GM12878 (cell line): ENCODE measurements around the gene ADGRB2. TPM values are rescaled to one million over a fixed set of nuclear protein-coding genes. Genes with fewer than 3 reads are reported as not detected.
A peak's percentile ranks its signal among the peaks of the same experiment; 100 is the strongest.

ENCODE experiments used
- ATAC-seq: fragments of 200-7000 bp; cut with Tn5 transposase; 3 replicates; pipeline ENCODE4 v1.9.1; 2020; ENCODE audit warnings: mild to moderate bottlenecking, moderate library complexity
- BruUV-seq: library from RNA; stranded (reverse); fragments of 400-500 nt; replicated peaks from 2 replicates; lab custom pipeline; 2021; lab: Mats Ljungman, UMichigan
- CTCF ChIA-PET: fragments of 300-600 bp; sonication (Branson Sonifier 250); formaldehyde crosslinking; extraction: SDS; loops from one replicate; lab custom pipeline; 2021; ENCODE audit warnings: inconsistent platforms; lab: Yijun Ruan, JAX
- POLR2A ChIA-PET: fragments of 350-600 bp; formaldehyde crosslinking; extraction: SDS; loops from one replicate; lab custom pipeline; 2021; ENCODE audit warnings: inconsistent platforms; lab: Charles Lee
- RAD21 ChIA-PET: fragments of 300-600 bp; sonication (Branson Sonifier 250); formaldehyde crosslinking; loops from one replicate; lab custom pipeline; 2023; ENCODE audit warnings: antibody characterized with exemption; ENCODE audit not compliant: unreplicated experiment; lab: Charles Lee
- SMC1A ChIA-PET: fragments of 300-600 bp; sonication (Branson Sonifier 250); formaldehyde crosslinking; loops from one replicate; lab custom pipeline; 2023; ENCODE audit not compliant: unreplicated experiment, uncharacterized antibody; lab: Charles Lee
- DNase-seq: peaks from one replicate; pipeline ENCODE4 v3.0.0-alpha.2; 2011; ENCODE audit warnings: low read depth, low spot score
- FAIRE-seq: peaks from 3 replicates; lab custom pipeline; 2011; peaks lifted over from hg19 to GRCh38; lab: Jason Lieb, UNC
- H2AFZ ChIP-seq: 2 replicates; pipeline ENCODE4 v1.6.0; 2011; ENCODE audit warnings: low read depth, low read length, control low read depth; ENCODE audit not compliant: control insufficient read depth
- H3K27ac ChIP-seq: 2 replicates; pipeline ENCODE4 v1.5.1; 2011; ENCODE audit warnings: control low read depth; ENCODE audit not compliant: control insufficient read depth, insufficient read depth
- H3K27me3 ChIP-seq, 2 experiments: replicated peaks in 1 of 2; 2 replicates each; pipeline versions ENCODE4 v1.6.0 to v1.6.1; 2011; ENCODE audit warnings: low read length in 1 of 2; ENCODE audit not compliant: control insufficient read depth in 2 of 2, insufficient read depth in 2 of 2
- H3K36me3 ChIP-seq, 2 experiments: 2 replicates each; pipeline ENCODE4 v1.5.1; 2011; ENCODE audit warnings: low read length in 1 of 2; ENCODE audit not compliant: control insufficient read depth in 2 of 2, insufficient read depth in 2 of 2
- H3K4me1 ChIP-seq: 2 replicates; pipeline ENCODE4 v1.6.1; 2011; ENCODE audit warnings: mild to moderate bottlenecking, low read length, moderate library complexity, mixed read lengths; ENCODE audit not compliant: control insufficient read depth, insufficient read depth
- H3K4me2 ChIP-seq: 2 replicates; pipeline ENCODE4 v1.6.0; 2011; ENCODE audit warnings: control low read depth; ENCODE audit not compliant: control insufficient read depth, insufficient read depth
- H3K4me3 ChIP-seq: fragments of 200-600 bp; sonication (generic); 2 replicates; pipeline ENCODE4 v1.5.1; 2016
- H3K79me2 ChIP-seq: 2 replicates; pipeline ENCODE4 v1.6.0; 2011; ENCODE audit warnings: low read length; ENCODE audit not compliant: control insufficient read depth, insufficient read depth
- H3K9ac ChIP-seq: 2 replicates; pipeline ENCODE4 v1.8.0; 2011; ENCODE audit warnings: low read length, control low read depth, mixed read lengths; ENCODE audit not compliant: control insufficient read depth, insufficient read depth
- H3K9me3 ChIP-seq: replicated peaks from 3 replicates; pipeline ENCODE4 v1.5.1; 2011; ENCODE audit warnings: mild to moderate bottlenecking, low read length; ENCODE audit not compliant: control insufficient read depth, insufficient read depth
- H4K20me1 ChIP-seq: 2 replicates; pipeline ENCODE4 v1.6.0; 2011; ENCODE audit not compliant: control insufficient read depth, insufficient read depth
- CBX3 ChIP-seq: fragments of 200-600 bp; sonication (generic); IDR thresholded peaks from 2 replicates; pipeline ENCODE4 v1.6.1; 2016; ENCODE audit warnings: low read depth, borderline replicate concordance
- CTCF ChIP-seq, 3 experiments: IDR thresholded peaks in 2 of 3; conservative IDR thresholded peaks in 1 of 3; 2 replicates each; pipeline ENCODE4 v1.5.1; 2011; ENCODE audit warnings: low read depth in 3 of 3, low read length in 3 of 3, mild to moderate bottlenecking in 3 of 3, control low read depth in 2 of 3, moderate library complexity in 2 of 3, inconsistent platforms in 1 of 3, mixed read lengths in 1 of 3; ENCODE audit not compliant: control insufficient read depth in 2 of 3, insufficient read depth in 1 of 3; ENCODE audit errors: extremely low read depth in 1 of 3
- EZH2 ChIP-seq: IDR thresholded peaks from 2 replicates; pipeline ENCODE4 v1.6.1; 2012; ENCODE audit warnings: low read depth, mild to moderate bottlenecking, control low read depth, inconsistent platforms, low read length, borderline replicate concordance; ENCODE audit not compliant: control insufficient read depth
- HDAC2 ChIP-seq: fragments of 200-600 bp; sonication (generic); IDR thresholded peaks from 2 replicates; pipeline ENCODE4 v1.6.1; 2017
- RAD21 ChIP-seq: IDR thresholded peaks from 2 replicates; pipeline ENCODE4 v1.6.1; 2011; ENCODE audit warnings: mild to moderate bottlenecking, low read depth, low read length, moderate library complexity; ENCODE audit not compliant: insufficient read depth
- ZNF24 ChIP-seq: fragments of 450-650 bp; IDR thresholded peaks from 2 replicates; pipeline ENCODE4 v1.6.1; 2017; ENCODE audit warnings: antibody characterized with exemption, mild to moderate bottlenecking
- WGBS: methylation state at CpG from one replicate; pipeline ENCODE4 v1.1.6; 2016; ENCODE audit warnings: low lambda C conversion rate; ENCODE audit not compliant: insufficient replicate concordance, insufficient coverage; ENCODE audit errors: missing lambda C conversion rate; 5-methylcytosine and 5-hydroxymethylcytosine counted together
- in situ Hi-C: fragments of 300-500 bp; cut with MboI; formaldehyde crosslinking; loops from 9 replicates; pipeline ENCODE4 v1.14.3; 2018; ENCODE audit warnings: mixed read lengths
- intact Hi-C: fragments of 100-400 bp; cut with micrococcal nuclease; formaldehyde crosslinking; loops from one replicate; pipeline ENCODE4 v1.14.2; 2022; ENCODE audit not compliant: unreplicated experiment
- polyA plus RNA-seq, 11 experiments: library from polyadenylated mRNA; depleted of rRNA in 4 of 11; unstranded in 6 of 11; stranded (reverse) in 5 of 11; fragments of >200 nt; fragmentation: Nextera tagmentation in 4 of 11; fragmentation: Illumina TruSeq in 1 of 11; extraction: Ambion mirVana in 4 of 11; extraction: Trizol in 1 of 11; gene quantifications; 1 replicate in 1 of 11; 2 replicates in 10 of 11; pipeline versions ENCODE4 v1.2.1 to v1.2.3, GENCODE V29; 2011 to 2016; ENCODE audit warnings: inconsistent platforms in 2 of 11, missing spikeins in 2 of 11, low read depth in 1 of 11
- total RNA-seq, 4 experiments: library from RNA; depleted of rRNA in 3 of 4; stranded (reverse); fragments of >200 nt in 3 of 4; fragmentation: Illumina TruSeq in 1 of 4; extraction: Trizol in 1 of 4; gene quantifications; 2 replicates each; pipeline versions ENCODE4 v1.2.1 to v1.2.3, GENCODE V29; 2013 to 2021
- TF ChIP-seq, protein P1 (sequence below): fragments of 450-650 bp; formaldehyde crosslinking; IDR thresholded peaks from 2 replicates; pipeline ENCODE4 v1.5.0; 2022; ENCODE audit warnings: mild to moderate bottlenecking, missing genetic modification characterization

ADGRB2 gene
- total and polyA plus RNA-seq, 10 of the 15 experiments (the other 5 are each of a cell fraction or from before 2014, with no cell fraction given): 0.11 to 0.33 (median 0.18) TPM; not detected in 4

GRCh38 chr1:31765041-31765467 lies 914 bp upstream of the ADGRB2 start:
- ATAC-seq: no peak
- no peak for FAIRE-seq
- DNase-seq: no peak
- Histone ChIP-seq H3K4me3 (no peak overlapping the region), H3K4me1 (peaks cover 8% of the 10 kb centered on the region), H3K27me3 (peaks cover 16 to 23% of the 10 kb centered on the region in 2 experiments), H3K36me3 (no peaks in the 10 kb centered on the region), H3K9ac (no peak overlapping the region), H2AFZ (no peak overlapping the region), H3K9me3 (no peaks in the 10 kb centered on the region), H3K4me2 (no peak overlapping the region), H3K79me2 (no peaks in the 10 kb centered on the region), H4K20me1 (no peaks in the 10 kb centered on the region), H3K27ac (no peak overlapping the region)
- POLR2A ChIA-PET: no interaction called here
- SMC1A ChIA-PET: interaction anchor here (0.7 to 1.2 kb wide), 2 partner anchors 102 to 199 kb away, joined by 3 read pairs; no protein-coding TSS in a partner anchor
- no TSS peak for BruUV-seq
- 35% methylated on average over 5 of the region's 5 CpGs for WGBS
- RAD21 ChIA-PET: interaction anchor here (2.1 kb wide), 1 partner anchor 24 kb away, joined by 10 read pairs; no protein-coding TSS in a partner anchor
- intact Hi-C loops: no loop called here
- in situ Hi-C loops: no loop called here
- CTCF ChIA-PET: interaction anchor here (0.7 to 3.2 kb wide), 3 partner anchors 19 to 296 kb away, joined by 3 to 11 read pairs (median 4); no protein-coding TSS in a partner anchor
- TF ChIP-seq RAD21: peak; percentile 38; the same call in 1 of the 2 replicates
- no peak for TF ChIP-seq CBX3
- TF ChIP-seq HDAC2: no peak
- TF ChIP-seq, protein P1, sequence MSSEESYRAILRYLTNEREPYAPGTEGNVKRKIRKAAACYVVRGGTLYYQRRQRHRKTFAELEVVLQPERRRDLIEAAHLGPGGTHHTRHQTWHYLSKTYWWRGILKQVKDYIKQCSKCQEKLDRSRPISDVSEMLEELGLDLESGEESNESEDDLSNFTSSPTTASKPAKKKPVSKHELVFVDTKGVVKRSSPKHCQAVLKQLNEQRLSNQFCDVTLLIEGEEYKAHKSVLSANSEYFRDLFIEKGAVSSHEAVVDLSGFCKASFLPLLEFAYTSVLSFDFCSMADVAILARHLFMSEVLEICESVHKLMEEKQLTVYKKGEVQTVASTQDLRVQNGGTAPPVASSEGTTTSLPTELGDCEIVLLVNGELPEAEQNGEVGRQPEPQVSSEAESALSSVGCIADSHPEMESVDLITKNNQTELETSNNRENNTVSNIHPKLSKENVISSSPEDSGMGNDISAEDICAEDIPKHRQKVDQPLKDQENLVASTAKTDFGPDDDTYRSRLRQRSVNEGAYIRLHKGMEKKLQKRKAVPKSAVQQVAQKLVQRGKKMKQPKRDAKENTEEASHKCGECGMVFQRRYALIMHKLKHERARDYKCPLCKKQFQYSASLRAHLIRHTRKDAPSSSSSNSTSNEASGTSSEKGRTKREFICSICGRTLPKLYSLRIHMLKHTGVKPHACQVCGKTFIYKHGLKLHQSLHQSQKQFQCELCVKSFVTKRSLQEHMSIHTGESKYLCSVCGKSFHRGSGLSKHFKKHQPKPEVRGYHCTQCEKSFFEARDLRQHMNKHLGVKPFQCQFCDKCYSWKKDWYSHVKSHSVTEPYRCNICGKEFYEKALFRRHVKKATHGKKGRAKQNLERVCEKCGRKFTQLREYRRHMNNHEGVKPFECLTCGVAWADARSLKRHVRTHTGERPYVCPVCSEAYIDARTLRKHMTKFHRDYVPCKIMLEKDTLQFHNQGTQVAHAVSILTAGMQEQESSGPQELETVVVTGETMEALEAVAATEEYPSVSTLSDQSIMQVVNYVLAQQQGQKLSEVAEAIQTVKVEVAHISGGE (CRISPR knock-in tag): no peak
- TF ChIP-seq ZNF24: no peak
- no peak for TF ChIP-seq EZH2
- TF ChIP-seq CTCF (IDR thresholded peaks at IDR 0.05 in 2 of 3, conservative IDR thresholded peaks at IDR 0.05 in 1 of 3; ENCODE audit: control insufficient read depth in 2 of 3, extremely low read depth in 1 of 3, insufficient read depth in 1 of 3, low read depth in 3 of 3, low read length in 3 of 3): peak in 1 of 3 experiments; percentile 26; a peak in 2 of 6 replicates
